Measurements from ENCODE around the gene TUBGCP6.
"Not testable (repeated sequence)": the region's sequence is repeated elsewhere in the genome, so short reads cannot be mapped to it uniquely, and the experiment has no call there.

TUBGCP6 gene

GRCh38 chr22:50209893-50210292, 34.9 kb downstream of the TUBGCP6 start:
- DNase-seq, result peak; percentile 69

- no peak for DNase-seq
These were observed 35.6 kb downstream of the TUBGCP6 start for GRCh38 chr22:50208939-50209892.

- DNase-seq, result no peak
These were observed 36.3 kb downstream of the TUBGCP6 start for GRCh38 chr22:50208430-50208938.

- peak; percentile 43 for DNase-seq
These were observed 37.3 kb downstream of the TUBGCP6 start for GRCh38 chr22:50207383-50208140.

DNA sequence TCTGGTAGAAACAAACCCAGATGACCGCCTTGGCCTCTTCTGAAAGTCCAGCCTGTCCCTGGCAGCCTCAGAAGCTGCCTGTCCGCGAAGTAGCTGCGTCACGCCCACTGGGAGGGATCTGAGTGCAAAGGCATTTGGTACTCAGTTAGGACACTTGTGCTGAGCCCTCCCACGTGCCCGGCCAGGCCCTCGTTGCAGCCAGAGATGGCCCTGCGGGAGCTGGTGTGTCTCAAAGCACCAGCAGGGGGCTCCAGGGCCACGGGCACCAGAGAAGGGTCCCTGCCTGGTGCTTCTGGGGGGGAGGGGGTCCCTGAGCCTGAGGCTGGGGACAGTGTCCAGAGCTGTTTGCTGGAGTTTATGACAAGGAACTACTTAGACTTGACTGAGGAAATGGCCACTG, 38.2 kb downstream of the TUBGCP6 start:
- no peak for DNase-seq

- DNase-seq, result no peak
These were observed 38.8 kb downstream of the TUBGCP6 start for GRCh38 chr22:50205781-50206569.

DNA sequence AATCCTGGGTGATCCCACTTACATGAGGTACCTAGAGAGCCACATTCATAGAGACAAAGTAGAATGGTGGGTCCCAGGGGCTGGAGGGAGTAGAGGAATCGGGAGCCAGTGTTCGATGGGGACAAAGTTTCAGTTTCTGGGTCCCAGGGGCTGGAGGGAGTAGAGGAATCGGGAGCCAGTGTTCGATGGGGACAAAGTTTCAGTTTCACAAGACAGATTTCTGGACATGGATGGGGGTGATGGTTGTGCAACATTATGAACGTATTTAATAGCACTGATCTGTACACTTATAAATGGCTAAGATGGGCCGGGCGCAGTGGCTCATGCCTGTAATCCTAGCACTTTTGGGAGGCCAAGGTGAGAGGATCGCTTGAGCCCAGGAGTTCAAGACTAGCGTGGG, 39.8 kb downstream of the TUBGCP6 start:
- not testable (repeated sequence) for DNase-seq

GRCh38 chr22:50204571-50204970, 40.3 kb downstream of the TUBGCP6 start:
- no peak for DNase-seq

DNA sequence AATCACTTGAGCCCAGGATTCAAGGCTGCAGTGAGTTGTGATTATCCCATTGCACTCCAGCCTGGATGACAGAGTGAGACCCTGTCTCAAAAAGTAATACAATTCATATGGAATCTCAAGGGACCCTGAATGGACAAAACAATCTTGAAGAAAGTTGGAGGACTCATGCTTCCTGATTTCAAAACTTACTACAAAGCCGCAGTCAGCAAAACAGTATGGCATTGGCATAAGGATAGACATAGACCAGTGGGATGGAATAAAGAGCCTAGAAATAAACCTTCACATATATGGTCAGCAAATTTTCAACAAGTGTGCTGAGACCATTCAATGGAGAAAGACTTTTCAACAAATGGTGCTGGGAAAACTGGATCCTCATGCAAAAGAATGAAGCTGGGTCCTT, 41.5 kb downstream of the TUBGCP6 start:
- no peak for DNase-seq

DNA sequence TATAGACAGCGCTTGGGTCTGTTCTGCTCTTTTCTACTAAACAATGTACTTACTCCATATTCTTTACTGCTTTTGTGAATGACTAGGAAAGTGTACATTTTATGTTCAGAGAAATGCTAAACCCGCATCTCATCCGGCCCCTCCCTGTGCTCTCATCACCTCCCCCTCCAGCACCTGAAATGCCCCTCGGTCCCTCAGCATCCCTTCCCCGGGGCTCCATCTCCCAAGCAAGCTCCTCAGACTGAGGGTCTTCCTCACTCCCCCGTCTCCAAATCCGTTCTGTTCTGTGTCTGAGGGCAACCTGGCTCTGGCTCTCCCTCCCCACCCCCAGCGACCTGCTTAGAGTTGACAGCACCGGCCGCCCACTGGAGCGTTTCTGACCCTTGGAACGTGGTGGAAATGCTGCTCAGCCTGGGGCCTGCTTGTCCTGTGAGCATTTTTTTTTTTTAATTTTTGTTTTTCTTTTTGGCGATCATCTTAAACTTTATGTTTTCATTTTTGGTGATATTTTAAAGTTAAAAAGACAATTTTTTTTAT, 42.6 kb downstream of the TUBGCP6 start:
- no peak for DNase-seq

GRCh38 chr22:50201191-50202129, 43.4 kb downstream of the TUBGCP6 start:
- no peak for DNase-seq

GRCh38 chr22:50200461-50201190, 44.2 kb downstream of the TUBGCP6 start, which contains the start of gene SELENOO:
Gene SELENOO (plus strand): TSS chr22:50201011. CDS start chr22:50201037, 26 bp downstream.
- peak; percentile 92 for DNase-seq

GRCh38 chr22:50199829-50200460, 44.9 kb downstream of the TUBGCP6 start:
- no peak for DNase-seq

GRCh38 chr22:50199251-50199721, 45.5 kb downstream of the TUBGCP6 start:
- DNase-seq, result no peak

GRCh38 chr22:50198624-50199017, 46.2 kb downstream of the TUBGCP6 start:
- DNase-seq, result no peak

GRCh38 chr22:50197856-50198623, 46.8 kb downstream of the TUBGCP6 start:
- DNase-seq, result no peak

DNA sequence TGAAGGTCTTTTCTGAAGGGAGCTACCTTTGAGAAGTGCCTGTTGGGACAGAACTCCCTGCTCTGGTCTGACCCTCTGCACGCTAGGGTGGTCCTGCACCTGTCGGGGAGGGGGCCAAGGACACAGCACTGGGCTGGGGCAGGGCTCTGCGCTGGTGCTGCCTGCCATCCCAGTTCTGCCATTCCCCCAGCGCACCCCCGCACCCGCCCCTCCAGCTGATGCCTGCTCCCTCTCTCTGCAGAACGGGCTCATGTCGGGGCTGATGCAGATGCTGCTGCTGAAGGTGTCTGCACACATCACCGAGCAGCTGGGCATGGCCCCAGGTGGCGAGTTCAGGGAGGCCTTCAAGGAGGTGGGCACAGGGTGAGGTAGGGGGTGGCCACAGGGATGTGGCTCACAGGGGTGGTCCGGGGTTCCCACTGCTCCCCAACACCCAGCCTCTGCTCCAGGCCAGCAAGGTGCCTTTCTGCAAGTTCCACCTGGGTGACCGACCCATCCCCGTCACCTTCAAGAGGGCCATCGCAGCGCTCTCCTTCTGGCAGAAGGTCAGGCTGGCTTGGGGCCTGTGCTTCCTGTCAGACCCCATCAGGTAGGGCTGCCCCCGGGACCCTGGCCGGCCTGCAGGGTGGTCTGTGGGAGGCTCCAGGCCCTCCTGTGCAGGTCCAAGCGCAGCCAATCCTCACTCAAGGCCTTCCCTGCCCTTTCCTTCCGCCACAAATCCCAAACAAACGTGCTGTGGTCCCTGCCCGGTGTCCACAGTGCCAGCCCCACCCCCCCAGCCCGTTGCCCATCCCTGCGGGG, 47.6 kb downstream of the TUBGCP6 start:
- no peak for DNase-seq

DNA sequence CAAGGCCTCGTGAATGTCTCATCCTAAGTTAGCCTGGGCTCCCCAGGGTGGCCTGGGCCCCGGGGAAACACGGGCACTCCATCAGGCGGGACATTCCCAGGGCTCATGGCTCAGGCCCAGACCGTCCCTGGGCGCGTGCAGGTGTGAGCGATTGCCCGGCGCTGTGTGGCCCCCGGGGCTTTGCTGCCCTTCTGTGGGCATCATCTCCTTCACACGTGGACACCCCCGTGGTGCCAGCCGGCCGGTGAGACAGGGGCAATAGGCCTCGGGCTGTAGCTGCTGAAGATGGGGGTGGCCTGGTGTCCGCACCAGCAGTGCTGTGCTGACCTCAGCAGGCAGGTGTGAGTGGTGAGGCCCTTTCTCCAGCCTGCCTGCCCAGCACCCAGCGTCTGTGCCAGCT, 48.6 kb downstream of the TUBGCP6 start:
- no peak for DNase-seq

Data from CD4-positive, alpha-beta T cell treated with Interleukin-15 for 1 hour (primary cell).